Left hindlimb (tissue), 1 donor: ENCODE measurements around the gene HCLS1.
"Not testable (repeated sequence)": the region's sequence is repeated elsewhere in the genome, so short reads cannot be mapped to it uniquely, and the experiment has no call there.

ENCODE experiments used
- DNase-seq: peaks from one replicate; pipeline ENCODE4 v3.0.0-alpha.2; 2018

Gene HCLS1

GRCh38 chr3:121660356-121661171, at the start of gene HCLS1:
TSS of gene HCLS1 (minus strand) at chr3:121660903. CDS start at chr3:121658347, 2,556 bp downstream.
- no peak for DNase-seq

GRCh38 chr3:121710347-121710746, 49.6 kb upstream of the HCLS1 start:
- DNase-seq, result no peak

- no peak for DNase-seq
Measured at GRCh38 chr3:121707531-121708273, 47.0 kb upstream of the HCLS1 start.

GRCh38 chr3:121705541-121705940, 44.8 kb upstream of the HCLS1 start:
- DNase-seq, result no peak

- no peak for DNase-seq
Measured at GRCh38 chr3:121703973-121704372, 43.3 kb upstream of the HCLS1 start.

- DNase-seq, result peak; percentile 28
Measured at GRCh38 chr3:121698901-121699300, 38.2 kb upstream of the HCLS1 start.

- DNase-seq, result no peak
Measured at GRCh38 chr3:121698476-121698875, 37.8 kb upstream of the HCLS1 start.

- DNase-seq, result no peak
Measured at GRCh38 chr3:121696186-121696585, 35.5 kb upstream of the HCLS1 start.

- no peak for DNase-seq
Measured at GRCh38 chr3:121692010-121692699, 31.5 kb upstream of the HCLS1 start.

GRCh38 chr3:121690777-121691405, 30.2 kb upstream of the HCLS1 start:
- DNase-seq, result no peak

GRCh38 chr3:121688747-121689146, 28.0 kb upstream of the HCLS1 start:
- DNase-seq, result not testable (repeated sequence)

GRCh38 chr3:121681792-121682191, 21.1 kb upstream of the HCLS1 start:
- DNase-seq, result no peak

GRCh38 chr3:121677141-121677540, 16.4 kb upstream of the HCLS1 start:
- no peak for DNase-seq

GRCh38 chr3:121670676-121671075, 10.0 kb upstream of the HCLS1 start:
- no peak for DNase-seq

GRCh38 chr3:121667333-121667732, 6.6 kb upstream of the HCLS1 start:
- no peak for DNase-seq

GRCh38 chr3:121665488-121665887, 4.8 kb upstream of the HCLS1 start:
- DNase-seq, result no peak

- no peak for DNase-seq
Measured at GRCh38 chr3:121663171-121663847, 2.6 kb upstream of the HCLS1 start.

- no peak for DNase-seq
Measured at GRCh38 chr3:121662742-121663141, 2.0 kb upstream of the HCLS1 start.

- no peak for DNase-seq
Measured at GRCh38 chr3:121661376-121661775, 673 bp upstream of the HCLS1 start.

- no peak for DNase-seq
Measured at GRCh38 chr3:121659586-121659985, 1.1 kb downstream of the HCLS1 start.

GRCh38 chr3:121658716-121659435, 1.8 kb downstream of the HCLS1 start:
- no peak for DNase-seq
